ENCODE results near the gene SARM1.

SARM1 gene

GRCh38 chr17:28369684-28370034 is 1.8 kb upstream of the SARM1 start:
- no peak for DNase-seq

- peak; percentile 2 for DNase-seq
Observed at GRCh38 chr17:28370035-28370743, 1.3 kb upstream of the SARM1 start, which contains the start of gene VTN. TSS of gene VTN (minus strand) at chr17:28370307. CDS start at chr17:28370203, 104 bp downstream.

DNA sequence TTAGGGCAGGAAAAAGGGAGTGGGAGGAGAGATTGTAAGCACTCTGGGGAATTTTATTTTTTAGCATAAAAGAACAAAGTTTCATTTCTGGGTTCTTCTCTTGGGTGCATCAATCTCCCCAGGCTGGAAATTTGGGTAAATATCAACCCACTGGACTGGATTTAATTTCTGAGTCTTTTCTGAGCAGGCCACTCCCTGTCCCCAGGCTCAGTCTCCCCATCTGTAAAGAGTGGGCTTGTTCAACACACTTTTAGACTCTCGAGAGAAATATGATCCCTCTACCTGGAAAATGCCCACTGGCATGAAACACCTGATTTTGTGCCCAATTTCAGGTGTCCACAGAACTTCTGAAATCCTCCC is 770 bp upstream of the SARM1 start:
- DNase-seq: no peak

GRCh38 chr17:28372203-28372944 is 880 bp downstream of the SARM1 start:
- no peak for DNase-seq

DNA sequence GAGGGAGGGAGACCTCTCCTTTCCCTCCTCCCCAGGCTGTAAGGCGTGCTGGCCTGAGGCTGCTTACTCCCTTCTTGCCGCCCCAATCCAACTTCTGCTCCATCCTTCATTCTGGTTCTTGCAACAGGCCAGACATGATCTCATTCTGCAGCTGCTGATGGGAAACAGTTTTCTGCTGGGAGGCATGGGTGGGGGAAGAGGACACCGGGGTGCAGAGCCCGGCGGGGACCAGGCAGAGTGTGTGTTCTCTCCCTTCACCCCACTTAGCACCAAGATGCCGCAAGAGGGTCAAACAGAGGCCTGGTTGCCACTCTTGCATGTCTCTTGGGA is 1.4 kb downstream of the SARM1 start:
- DNase-seq: no peak

- DNase-seq: no peak
Observed at GRCh38 chr17:28379814-28380801, 8.6 kb downstream of the SARM1 start.

DNA sequence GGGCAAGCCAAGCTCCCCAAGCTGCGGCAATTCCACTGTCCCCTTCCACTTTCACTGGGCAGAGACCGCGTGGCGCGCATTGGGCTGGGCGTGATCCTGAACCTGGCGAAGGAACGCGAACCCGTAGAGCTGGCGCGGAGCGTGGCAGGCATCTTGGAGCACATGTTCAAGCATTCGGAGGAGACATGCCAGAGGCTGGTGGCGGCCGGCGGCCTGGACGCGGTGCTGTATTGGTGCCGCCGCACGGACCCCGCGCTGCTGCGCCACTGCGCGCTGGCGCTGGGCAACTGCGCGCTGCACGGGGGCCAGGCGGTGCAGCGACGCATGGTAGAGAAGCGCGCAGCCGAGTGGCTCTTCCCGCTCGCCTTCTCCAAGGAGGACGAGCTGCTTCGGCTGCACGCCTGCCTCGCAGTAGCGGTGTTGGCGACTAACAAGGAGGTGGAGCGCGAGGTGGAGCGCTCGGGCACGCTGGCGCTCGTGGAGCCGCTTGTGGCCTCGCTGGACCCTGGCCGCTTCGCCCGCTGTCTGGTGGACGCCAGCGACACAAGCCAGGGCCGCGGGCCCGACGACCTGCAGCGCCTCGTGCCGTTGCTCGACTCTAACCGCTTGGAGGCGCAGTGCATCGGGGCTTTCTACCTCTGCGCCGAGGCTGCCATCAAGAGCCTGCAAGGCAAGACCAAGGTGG is 9.8 kb downstream of the SARM1 start:
- no peak for DNase-seq

- peak; percentile 37 for DNase-seq
Observed at GRCh38 chr17:28384281-28385036, 13.0 kb downstream of the SARM1 start.

- no peak for DNase-seq
Observed at GRCh38 chr17:28385037-28385400, 13.5 kb downstream of the SARM1 start.

GRCh38 chr17:28385406-28385805 is 13.9 kb downstream of the SARM1 start:
- no peak for DNase-seq

GRCh38 chr17:28386391-28386790 is 14.9 kb downstream of the SARM1 start:
- no peak for DNase-seq

DNA sequence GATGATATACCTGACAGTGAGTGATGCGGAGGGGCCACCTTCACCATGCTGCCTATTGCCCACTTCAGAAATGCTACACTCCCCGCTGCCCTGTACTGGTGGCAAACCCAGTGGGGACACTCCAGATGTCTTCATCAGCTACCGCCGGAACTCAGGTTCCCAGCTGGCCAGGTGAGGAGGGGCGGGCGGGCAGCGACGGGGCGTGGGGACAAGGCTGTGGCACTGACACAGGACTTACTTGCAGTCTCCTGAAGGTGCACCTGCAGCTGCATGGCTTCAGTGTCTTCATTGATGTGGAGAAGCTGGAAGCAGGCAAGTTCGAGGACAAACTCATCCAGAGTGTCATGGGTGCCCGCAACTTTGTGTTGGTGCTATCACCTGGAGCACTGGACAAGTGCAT is 16.6 kb downstream of the SARM1 start:
- DNase-seq: no peak

GRCh38 chr17:28390141-28390540 is 18.6 kb downstream of the SARM1 start:
- DNase-seq: no peak

- DNase-seq: no peak
Observed at GRCh38 chr17:28390563-28390962, 19.1 kb downstream of the SARM1 start.

DNA sequence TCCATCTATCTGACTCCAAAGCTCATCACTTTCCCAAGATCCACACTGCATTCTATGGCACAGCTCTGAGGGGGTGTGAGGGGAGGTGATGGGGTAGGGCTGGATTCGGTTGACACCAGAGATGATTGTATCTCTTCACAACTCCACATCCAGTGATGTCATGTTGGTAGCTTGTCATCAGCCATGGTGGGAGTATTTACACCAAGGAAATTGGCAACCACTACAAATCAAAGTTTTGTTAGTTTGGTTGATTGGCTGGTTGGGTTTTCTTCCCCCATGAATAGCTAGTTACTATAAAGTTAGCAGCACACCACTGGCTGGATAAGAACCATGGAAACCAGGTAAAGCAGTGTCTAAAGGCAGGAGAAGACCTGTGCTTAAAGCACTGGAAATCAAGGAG is 19.5 kb downstream of the SARM1 start:
- DNase-seq: no peak

GRCh38 chr17:28391401-28391800 is 19.9 kb downstream of the SARM1 start:
- no peak for DNase-seq

DNA sequence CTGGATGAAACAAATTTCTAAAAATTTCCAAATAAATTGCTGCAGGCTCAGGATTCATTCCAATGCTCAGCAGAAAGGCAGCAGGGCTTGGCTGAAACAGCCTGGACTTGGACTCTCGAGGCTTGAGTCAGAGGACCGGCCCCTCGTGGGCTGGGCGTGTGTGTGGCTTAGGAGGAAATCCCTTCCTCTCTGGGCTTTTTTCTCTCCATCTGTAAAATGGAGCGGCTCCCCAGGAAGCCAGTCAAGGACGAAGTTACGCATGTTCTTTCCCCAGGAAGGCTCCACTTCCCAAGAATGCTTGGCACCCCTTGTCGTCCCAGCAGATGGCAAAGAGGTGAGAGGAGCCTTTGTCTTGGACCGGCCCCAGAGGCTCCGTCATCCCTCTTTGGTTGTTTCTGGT is 21.0 kb downstream of the SARM1 start:
- DNase-seq: no peak

- DNase-seq: no peak
Observed at GRCh38 chr17:28394337-28395116, 23.0 kb downstream of the SARM1 start.

- no peak for DNase-seq
Observed at GRCh38 chr17:28395426-28395825, 23.9 kb downstream of the SARM1 start.

DNA sequence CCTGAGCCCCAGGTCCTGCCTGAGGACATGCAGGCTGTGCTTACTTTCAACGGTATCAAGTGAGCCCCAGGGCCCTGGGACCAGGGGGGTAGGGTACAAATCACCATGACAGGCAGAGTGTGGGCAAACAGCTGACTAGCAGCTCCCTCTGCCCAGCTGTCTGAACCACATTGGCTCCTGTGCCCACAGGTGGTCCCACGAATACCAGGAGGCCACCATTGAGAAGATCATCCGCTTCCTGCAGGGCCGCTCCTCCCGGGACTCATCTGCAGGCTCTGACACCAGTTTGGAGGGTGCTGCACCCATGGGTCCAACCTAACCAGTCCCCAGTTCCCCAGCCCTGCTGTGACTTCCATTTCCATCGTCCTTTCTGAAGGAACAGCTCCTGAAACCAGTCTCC is 24.5 kb downstream of the SARM1 start:
- no peak for DNase-seq

DNA sequence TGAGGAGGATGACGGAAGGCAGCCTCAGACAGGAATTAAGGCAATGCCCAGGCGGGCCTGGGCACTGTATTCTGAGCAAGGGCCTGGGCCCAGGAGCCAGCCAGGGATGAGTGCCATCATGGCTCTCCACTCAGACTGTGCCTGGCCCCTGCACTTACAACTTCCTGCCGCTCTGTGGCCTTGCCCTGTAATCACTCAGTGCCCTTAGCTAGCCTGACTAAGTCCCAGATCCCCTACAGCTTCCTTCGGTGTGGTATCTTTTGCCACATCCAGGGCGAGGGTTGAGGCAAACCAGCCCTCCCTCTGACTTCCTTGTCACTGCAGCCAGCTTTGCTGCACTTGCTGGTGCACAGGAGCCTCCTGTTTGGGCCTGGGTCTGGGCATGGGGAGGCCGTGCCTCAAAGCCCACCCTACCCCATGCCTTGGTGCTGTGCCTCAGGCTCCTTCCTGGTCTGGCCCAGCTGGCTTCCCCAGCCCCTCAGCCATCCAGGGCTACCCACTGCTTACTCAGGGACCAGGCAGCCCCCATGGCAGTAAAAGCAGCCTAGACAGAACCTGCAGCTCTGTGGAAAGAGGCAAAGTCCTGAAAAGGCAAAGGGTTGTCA is 25.2 kb downstream of the SARM1 start:
- no peak for DNase-seq

All from kidney glomerular epithelial cell (primary cell).